ENCODE measurements around the gene ZFP69B.
A peak's percentile ranks its signal among the peaks of the same experiment; 100 is the strongest.
"Not testable (repeated sequence)": the region's sequence is repeated elsewhere in the genome, so short reads cannot be mapped to it uniquely, and the experiment has no call there.

ZFP69B gene

DNA sequence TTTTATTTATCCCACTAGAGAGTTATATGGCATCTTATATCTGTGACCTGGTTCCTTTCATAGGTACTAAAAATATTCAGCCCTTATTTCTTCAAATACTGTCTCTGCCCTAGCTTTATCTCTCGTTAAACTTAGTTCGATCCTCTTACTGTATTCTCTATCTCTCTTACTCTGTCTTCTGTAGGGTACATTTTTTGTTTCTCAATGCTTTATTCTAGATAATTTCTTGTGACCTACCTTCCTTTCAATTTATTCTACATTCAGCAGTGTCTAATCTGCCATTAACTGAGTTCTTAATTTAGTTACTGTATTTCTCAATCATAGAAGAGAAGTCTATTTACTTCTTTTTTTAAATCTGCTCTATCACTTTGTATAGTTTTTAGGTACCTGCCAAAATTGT lies 25.0 kb downstream of the ZFP69B start:
- Mint-ChIP-seq H3K27me3 (no peaks in the 10 kb centered on the region), H3K4me3 (no peak overlapping the region), H3K27ac (no peak overlapping the region), H3K36me3 (ENCODE audit: low read depth) (peaks cover 29% of the 10 kb centered on the region), H3K4me1 (ENCODE audit: low read depth) (peaks cover 23% of the 10 kb centered on the region), H3K9me3 (peaks cover 39% of the 10 kb centered on the region)

DNA sequence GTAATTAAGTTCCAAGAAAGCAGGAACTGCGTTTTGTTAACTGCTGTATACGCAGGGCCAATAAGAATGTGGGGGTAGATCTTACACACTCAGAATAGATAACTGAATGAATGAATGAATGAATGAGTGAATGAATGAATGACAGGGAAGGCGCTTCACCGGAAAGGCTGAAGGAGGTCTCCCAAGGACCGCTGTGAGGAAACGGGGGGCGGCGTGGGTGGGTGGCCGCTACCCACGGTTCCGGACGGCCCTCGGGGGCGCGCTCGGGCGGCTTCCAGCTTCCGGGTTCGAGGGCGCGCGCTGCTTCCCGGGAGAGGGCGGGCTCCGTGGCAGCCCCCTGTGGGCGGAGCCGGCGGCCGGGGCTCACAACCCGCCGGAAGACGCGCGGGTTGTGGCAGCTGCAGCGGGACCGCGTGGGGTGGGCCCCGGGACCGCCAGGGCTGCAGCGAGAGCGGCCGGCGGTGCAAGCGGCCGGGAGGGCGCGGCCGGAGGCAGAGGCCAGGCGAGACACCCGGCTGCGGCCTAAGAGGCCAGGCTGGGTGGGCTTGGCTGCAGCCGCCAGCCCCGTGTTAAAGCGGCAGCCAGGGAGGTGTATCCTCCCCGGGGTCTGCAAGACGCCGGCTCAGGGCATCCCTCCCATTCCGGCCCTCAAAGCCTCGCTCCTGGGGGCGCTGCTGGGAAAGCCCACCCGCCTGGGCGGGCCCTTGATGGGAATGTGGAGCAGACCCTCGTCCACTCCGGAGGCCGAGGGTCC lies 26.8 kb downstream of the ZFP69B start, which contains the start of gene ZFP69:
Gene ZFP69, plus strand, starts transcription at position 367 of the 754 bp plus-strand sequence. CDS start 2,072 bp downstream, outside the sequence.
- H3K9me3 Mint-ChIP-seq, result peaks cover 37% of the 10 kb centered on the region
- peaks cover 23% of the 10 kb centered on the region for H3K4me1 Mint-ChIP-seq (ENCODE audit: low read depth)
- H3K27me3 Mint-ChIP-seq, result no peaks in the 10 kb centered on the region
- peaks cover 40% of the 10 kb centered on the region for H3K36me3 Mint-ChIP-seq (ENCODE audit: low read depth)
- peak within 1 kb of the TSS; percentile 82 for H3K27ac Mint-ChIP-seq
- H3K4me3 Mint-ChIP-seq, result peak within 1 kb of the TSS; percentile 84

DNA sequence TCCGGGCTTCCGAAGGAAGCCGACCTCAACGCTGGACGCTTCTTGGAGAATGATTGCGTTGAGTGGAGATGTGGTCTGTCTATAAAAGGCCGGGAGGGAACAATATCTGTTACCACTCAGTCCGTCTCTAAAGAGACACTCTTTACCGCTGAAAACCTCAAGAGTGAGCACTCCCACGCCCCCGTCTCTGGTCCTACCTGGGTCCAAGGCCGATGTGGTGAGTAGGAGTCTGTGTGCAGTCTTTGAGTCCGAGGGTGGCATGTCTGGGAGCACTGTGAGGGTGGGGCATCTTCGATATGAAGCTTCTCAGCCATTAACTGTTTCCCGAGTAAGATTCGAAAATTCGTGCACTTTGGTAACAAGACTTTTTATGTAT lies 27.4 kb downstream of the ZFP69B start:
- peaks cover 23% of the 10 kb centered on the region for H3K4me1 Mint-ChIP-seq (ENCODE audit: low read depth)
- H3K27ac Mint-ChIP-seq, result peak overlapping the region; percentile 53
- no peaks in the 10 kb centered on the region for H3K27me3 Mint-ChIP-seq
- peaks cover 40% of the 10 kb centered on the region for H3K9me3 Mint-ChIP-seq
- H3K36me3 Mint-ChIP-seq (ENCODE audit: low read depth), result peaks cover 46% of the 10 kb centered on the region
- H3K4me3 Mint-ChIP-seq, result peak overlapping the region; percentile 83

DNA sequence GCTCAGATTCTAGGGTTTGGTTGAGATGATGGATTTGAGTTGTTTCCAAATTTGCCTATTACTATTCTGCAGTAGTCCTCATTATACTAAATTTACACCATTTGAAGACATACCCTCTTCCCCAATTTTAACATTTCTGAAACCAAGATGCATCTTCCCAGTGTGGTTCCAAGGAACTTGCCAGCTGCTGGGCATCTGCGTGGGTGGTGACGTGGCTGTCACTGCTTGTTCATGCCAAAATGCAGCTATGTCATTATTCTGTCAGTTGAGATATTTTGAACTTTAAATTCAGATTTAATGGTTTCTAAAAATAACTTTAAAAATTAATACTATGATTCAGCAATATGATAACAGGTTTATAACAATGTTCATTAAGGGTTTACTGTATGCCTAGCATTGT lies 28.0 kb downstream of the ZFP69B start:
- peaks cover 52% of the 10 kb centered on the region for H3K36me3 Mint-ChIP-seq (ENCODE audit: low read depth)
- H3K9me3 Mint-ChIP-seq, result peaks cover 37% of the 10 kb centered on the region
- H3K27ac Mint-ChIP-seq, result no peak overlapping the region
- peak overlapping the region; percentile 83 for H3K4me3 Mint-ChIP-seq
- H3K27me3 Mint-ChIP-seq, result no peaks in the 10 kb centered on the region
- peaks cover 23% of the 10 kb centered on the region for H3K4me1 Mint-ChIP-seq (ENCODE audit: low read depth)

DNA sequence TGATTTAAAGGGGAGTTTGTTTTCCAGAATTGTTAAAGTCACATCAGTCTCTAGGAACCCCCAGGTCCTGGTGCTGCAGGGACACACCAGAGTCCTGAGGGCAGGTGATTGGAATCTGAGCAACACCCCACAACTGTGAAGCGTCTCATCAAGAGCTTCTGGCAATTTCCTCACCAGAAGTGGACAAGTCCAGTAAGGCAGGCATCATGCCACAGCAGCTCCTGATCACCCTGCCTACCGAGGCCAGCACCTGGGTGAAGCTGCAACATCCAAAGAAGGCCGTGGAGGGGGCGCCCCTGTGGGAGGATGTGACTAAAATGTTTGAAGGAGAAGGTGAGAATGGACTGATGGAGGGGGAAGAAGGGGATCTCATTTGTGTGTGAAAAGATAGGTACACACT lies 28.9 kb downstream of the ZFP69B start:
- H3K4me1 Mint-ChIP-seq (ENCODE audit: low read depth), result peaks cover 23% of the 10 kb centered on the region
- H3K36me3 Mint-ChIP-seq (ENCODE audit: low read depth), result peaks cover 60% of the 10 kb centered on the region
- H3K4me3 Mint-ChIP-seq, result peak overlapping the region; percentile 21
- no peak overlapping the region for H3K27ac Mint-ChIP-seq
- H3K27me3 Mint-ChIP-seq, result no peaks in the 10 kb centered on the region
- H3K9me3 Mint-ChIP-seq, result peaks cover 31% of the 10 kb centered on the region

DNA sequence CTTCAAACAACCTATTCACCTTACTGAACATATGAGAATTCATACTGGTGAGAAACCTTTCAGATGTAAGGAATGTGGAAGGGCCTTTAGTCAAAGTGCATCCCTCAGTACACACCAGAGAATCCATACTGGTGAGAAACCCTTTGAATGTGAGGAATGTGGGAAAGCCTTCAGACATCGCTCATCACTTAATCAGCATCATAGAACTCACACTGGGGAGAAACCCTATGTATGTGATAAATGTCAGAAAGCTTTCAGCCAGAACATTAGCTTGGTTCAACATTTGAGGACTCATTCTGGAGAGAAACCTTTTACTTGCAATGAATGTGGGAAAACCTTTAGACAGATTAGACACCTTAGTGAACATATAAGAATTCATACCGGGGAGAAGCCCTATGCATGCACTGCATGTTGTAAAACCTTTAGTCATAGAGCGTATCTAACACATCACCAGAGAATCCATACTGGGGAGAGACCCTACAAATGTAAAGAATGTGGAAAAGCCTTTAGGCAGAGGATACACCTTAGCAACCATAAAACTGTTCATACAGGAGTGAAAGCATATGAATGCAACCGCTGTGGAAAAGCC lies 45.1 kb downstream of the ZFP69B start:
- no peak overlapping the region for H3K4me3 Mint-ChIP-seq
- peaks cover 86% of the 10 kb centered on the region for H3K36me3 Mint-ChIP-seq (ENCODE audit: low read depth)
- H3K4me1 Mint-ChIP-seq (ENCODE audit: low read depth), result no peaks in the 10 kb centered on the region
- peaks cover 59% of the 10 kb centered on the region for H3K9me3 Mint-ChIP-seq
- H3K27ac Mint-ChIP-seq, result no peak overlapping the region
- H3K27me3 Mint-ChIP-seq, result no peaks in the 10 kb centered on the region

DNA sequence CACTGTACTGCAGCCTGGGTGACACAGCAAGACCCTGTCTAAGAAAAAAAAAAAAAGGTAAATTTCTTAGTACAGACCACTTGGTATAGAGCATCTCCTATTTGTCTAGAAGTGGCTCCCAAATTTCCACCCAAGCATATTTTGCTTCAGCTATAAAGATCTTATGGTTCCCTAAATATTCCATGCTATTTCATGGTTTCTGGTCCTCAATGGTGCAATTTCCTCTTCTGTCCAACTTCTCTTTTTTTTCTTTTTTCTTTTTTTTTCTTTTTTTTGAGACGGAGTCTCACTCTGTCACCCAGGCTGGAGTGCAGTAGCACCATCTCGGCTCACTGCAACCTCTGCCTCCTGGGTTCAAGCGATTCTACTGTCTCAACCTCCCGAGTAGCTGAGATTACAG lies 52.4 kb downstream of the ZFP69B start:
- H3K4me3 Mint-ChIP-seq; H3K27me3 Mint-ChIP-seq; H3K27ac Mint-ChIP-seq; H3K4me1 Mint-ChIP-seq (ENCODE audit: low read depth): not testable (repeated sequence)
- H3K36me3 Mint-ChIP-seq (ENCODE audit: low read depth), result peaks cover 78% of the 10 kb centered on the region
- peaks cover 50% of the 10 kb centered on the region for H3K9me3 Mint-ChIP-seq

DNA sequence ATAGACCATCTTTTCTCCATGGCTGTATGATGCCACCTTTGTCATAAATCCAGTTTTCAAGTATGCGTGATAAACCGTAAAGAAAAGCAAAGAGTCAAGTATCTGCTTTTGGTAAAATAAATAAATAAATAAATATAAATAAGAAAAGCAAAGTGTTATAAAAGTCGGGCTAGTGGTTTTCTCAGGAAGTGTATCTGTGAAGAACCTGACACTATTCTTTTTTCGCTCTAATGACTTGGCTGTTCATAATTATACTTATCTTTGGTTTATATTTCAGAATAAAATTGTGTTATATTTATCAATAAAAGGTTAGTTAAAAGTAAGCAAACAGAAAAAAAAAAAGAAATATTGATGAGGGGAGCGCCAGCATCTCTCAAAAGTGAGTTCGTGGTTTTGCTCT lies 57.7 kb downstream of the ZFP69B start:
- Mint-ChIP-seq H3K36me3 (ENCODE audit: low read depth) (peaks cover 66% of the 10 kb centered on the region), H3K27me3 (no peaks in the 10 kb centered on the region), H3K27ac (peak overlapping the region; percentile 84), H3K9me3 (peaks cover 29% of the 10 kb centered on the region), H3K4me1 (ENCODE audit: low read depth) (peaks cover 20% of the 10 kb centered on the region), H3K4me3 (peak overlapping the region; percentile 81)

DNA sequence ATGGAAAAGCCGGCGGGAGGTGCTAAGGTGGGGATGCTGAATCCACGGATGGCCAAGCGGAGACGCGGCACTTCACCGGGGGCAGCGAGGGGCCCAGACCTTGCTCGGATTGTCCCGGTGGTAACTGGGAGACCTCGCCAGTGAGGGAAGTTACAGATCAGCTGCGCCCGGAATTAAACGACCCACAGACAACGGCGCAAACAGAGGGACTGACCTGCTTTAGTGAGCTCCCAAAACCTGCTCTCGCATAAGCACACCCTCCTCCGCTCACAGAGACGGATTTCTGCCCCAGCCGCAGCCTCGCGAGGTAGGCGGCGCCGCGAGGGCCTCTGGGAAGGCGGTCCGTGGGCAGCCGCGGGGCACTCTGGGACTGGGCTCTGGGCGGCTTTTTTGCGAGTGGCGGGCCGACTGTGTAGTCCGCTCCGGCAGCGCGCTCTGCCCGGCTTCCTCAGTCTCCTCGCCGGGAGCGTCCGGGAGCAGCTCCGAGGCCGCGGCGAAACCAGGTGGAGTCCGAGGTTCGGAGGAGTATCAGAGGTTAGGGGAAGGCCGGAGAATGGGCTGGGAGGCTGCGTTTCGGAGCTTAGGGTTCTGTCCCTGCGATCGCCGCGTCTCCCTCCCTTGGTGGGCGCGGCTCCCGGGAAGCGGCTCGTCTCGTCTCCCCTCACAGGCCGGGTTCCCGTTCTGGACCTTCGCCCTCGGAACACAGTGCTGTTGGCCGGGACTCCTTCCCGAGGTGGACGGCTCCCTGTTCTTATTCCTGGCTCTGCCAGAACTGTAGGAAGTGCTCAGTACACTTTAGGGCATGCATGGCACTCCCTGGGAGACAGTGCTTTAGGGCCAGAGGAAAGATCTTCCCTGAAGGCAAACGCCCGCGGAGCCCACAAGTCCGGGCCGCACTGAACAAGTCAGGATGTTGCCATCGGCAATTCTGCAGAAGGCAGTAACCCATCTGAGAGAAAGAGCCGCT lies 58.4 kb downstream of the ZFP69B start, which contains the start of gene EXO5:
Gene EXO5, plus strand, starts transcription at position 393 of the 967 bp plus-strand sequence. CDS start 5,778 bp downstream, outside the sequence.
- Mint-ChIP-seq H3K27me3 (no peaks in the 10 kb centered on the region), H3K36me3 (ENCODE audit: low read depth) (peaks cover 64% of the 10 kb centered on the region), H3K9me3 (peaks cover 28% of the 10 kb centered on the region), H3K4me1 (ENCODE audit: low read depth) (peaks cover 20% of the 10 kb centered on the region), H3K4me3 (peak within 1 kb of the TSS; percentile 81), H3K27ac (peak within 1 kb of the TSS; percentile 84)

All from stimulated activated naive CD8-positive, alpha-beta T cell treated with anti-CD3 and anti-CD28 coated beads, Interleukin-15, Interleukin-2, amounts not matched to agents 100 ng/mL and 50 ng/mL, for 24 hours (primary cell).